DND-41 (cell line): ENCODE data around the gene ARRDC2.

Experiments
- ATAC-seq: fragments of 200-7000 bp; cut with Tn5 transposase; 3 replicates; pipeline ENCODE4 v1.9.1; 2021; ENCODE audit warnings: low read depth; ENCODE audit not compliant: insufficient read depth
- DNase-seq: peaks from one replicate; pipeline ENCODE4 v3.0.0-alpha.2; 2020
- H2AFZ ChIP-seq: 2 replicates; pipeline ENCODE4 v1.6.0; 2012; ENCODE audit warnings: low read depth, low read length
- H3K27ac ChIP-seq: 2 replicates; pipeline ENCODE4 v1.5.1; 2012; ENCODE audit warnings: low read length, inconsistent platforms
- H3K27me3 ChIP-seq: fragments of 200-600 bp; sonication (generic); 2 replicates; pipeline ENCODE4 v1.6.0; 2012; ENCODE audit warnings: low read length, mild to moderate bottlenecking, inconsistent platforms; ENCODE audit not compliant: insufficient read depth, poor library complexity
- H3K36me3 ChIP-seq: 2 replicates; pipeline ENCODE4 v1.5.1; 2012; ENCODE audit warnings: low read length, inconsistent platforms; ENCODE audit not compliant: insufficient read depth
- H3K4me1 ChIP-seq: 2 replicates; pipeline ENCODE4 v1.5.1; 2012; ENCODE audit warnings: mild to moderate bottlenecking, low read length; ENCODE audit not compliant: insufficient read depth
- H3K4me2 ChIP-seq: 2 replicates; pipeline ENCODE4 v1.6.0; 2012; ENCODE audit warnings: mild to moderate bottlenecking, moderate library complexity, low read length, inconsistent platforms; ENCODE audit not compliant: insufficient read depth
- H3K4me3 ChIP-seq, 2 experiments: fragments of 200-600 bp in 1 of 2; shearing (Covaris generic) in 1 of 2; 2 replicates each; pipeline ENCODE4 v1.5.1; 2012 to 2016; ENCODE audit warnings: inconsistent platforms in 2 of 2, low read length in 2 of 2, mild to moderate bottlenecking in 2 of 2, low read depth in 1 of 2, moderate library complexity in 1 of 2
- H3K79me2 ChIP-seq: 2 replicates; pipeline ENCODE4 v1.6.0; 2012; ENCODE audit warnings: low read length, inconsistent platforms; ENCODE audit not compliant: insufficient read depth
- H3K9ac ChIP-seq: 2 replicates; pipeline ENCODE4 v1.6.0; 2012; ENCODE audit warnings: low read depth, mild to moderate bottlenecking, inconsistent platforms, low read length, moderate library complexity
- H3K9me3 ChIP-seq: 2 replicates; pipeline ENCODE4 v1.5.1; 2012; ENCODE audit warnings: low read length, moderate library complexity, mild to moderate bottlenecking, inconsistent platforms; ENCODE audit not compliant: insufficient read depth, severe bottlenecking
- H4K20me1 ChIP-seq: 2 replicates; pipeline ENCODE4 v1.6.0; 2012; ENCODE audit warnings: low read length; ENCODE audit not compliant: insufficient read depth
- EZH2 ChIP-seq: IDR thresholded peaks from 3 replicates; pipeline ENCODE4 v1.6.1; 2012; ENCODE audit warnings: borderline replicate concordance, low read depth, mild to moderate bottlenecking, moderate library complexity, low read length, inconsistent platforms; ENCODE audit not compliant: severe bottlenecking
- TF ChIP-seq, protein P1 (sequence below): IDR thresholded peaks from 2 replicates; pipeline ENCODE4 v1.5.1; 2012; ENCODE audit warnings: borderline replicate concordance, low read length, moderate library complexity, mild to moderate bottlenecking; ENCODE audit not compliant: poor library complexity, severe bottlenecking; ENCODE audit errors: extremely low read depth

ARRDC2 gene

DNA sequence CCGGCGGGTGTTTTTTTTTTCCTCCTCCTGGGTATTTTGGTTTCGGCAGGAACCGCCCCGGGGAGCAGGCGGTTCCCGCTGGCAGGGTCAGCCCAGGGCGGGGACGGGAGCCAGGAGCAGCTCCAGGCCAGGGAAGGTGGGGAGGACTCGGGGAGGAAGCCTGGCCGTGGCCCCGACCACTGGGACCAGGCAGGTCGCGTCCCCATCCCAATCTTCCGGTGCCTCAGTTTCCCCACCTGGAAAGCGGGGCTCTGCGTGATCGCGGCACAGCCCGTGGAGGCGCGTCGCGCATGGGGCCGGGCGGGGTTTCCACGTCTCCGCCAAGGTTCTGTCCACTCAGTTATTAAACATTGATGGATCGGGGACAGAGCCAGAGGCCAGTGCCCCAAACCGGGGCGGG is 43.9 kb downstream of the ARRDC2 start:
- Histone ChIP-seq H3K36me3 (no peaks in the 10 kb centered on the region), H3K4me1 (peaks cover 19% of the 10 kb centered on the region), H3K79me2 (no peaks in the 10 kb centered on the region), H3K4me3 (no peak overlapping the region), H2AFZ (no peak overlapping the region), H3K27ac (no peak overlapping the region), H3K9me3 (no peaks in the 10 kb centered on the region), H4K20me1 (no peaks in the 10 kb centered on the region), H3K27me3 (no peaks in the 10 kb centered on the region), H3K4me2 (no peak overlapping the region), H3K9ac (no peak overlapping the region)
- DNase-seq (no peak), ATAC-seq (no peak)
- no peak for TF ChIP-seq EZH2
- TF ChIP-seq, protein P1, sequence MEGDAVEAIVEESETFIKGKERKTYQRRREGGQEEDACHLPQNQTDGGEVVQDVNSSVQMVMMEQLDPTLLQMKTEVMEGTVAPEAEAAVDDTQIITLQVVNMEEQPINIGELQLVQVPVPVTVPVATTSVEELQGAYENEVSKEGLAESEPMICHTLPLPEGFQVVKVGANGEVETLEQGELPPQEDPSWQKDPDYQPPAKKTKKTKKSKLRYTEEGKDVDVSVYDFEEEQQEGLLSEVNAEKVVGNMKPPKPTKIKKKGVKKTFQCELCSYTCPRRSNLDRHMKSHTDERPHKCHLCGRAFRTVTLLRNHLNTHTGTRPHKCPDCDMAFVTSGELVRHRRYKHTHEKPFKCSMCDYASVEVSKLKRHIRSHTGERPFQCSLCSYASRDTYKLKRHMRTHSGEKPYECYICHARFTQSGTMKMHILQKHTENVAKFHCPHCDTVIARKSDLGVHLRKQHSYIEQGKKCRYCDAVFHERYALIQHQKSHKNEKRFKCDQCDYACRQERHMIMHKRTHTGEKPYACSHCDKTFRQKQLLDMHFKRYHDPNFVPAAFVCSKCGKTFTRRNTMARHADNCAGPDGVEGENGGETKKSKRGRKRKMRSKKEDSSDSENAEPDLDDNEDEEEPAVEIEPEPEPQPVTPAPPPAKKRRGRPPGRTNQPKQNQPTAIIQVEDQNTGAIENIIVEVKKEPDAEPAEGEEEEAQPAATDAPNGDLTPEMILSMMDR = no peak

DNA sequence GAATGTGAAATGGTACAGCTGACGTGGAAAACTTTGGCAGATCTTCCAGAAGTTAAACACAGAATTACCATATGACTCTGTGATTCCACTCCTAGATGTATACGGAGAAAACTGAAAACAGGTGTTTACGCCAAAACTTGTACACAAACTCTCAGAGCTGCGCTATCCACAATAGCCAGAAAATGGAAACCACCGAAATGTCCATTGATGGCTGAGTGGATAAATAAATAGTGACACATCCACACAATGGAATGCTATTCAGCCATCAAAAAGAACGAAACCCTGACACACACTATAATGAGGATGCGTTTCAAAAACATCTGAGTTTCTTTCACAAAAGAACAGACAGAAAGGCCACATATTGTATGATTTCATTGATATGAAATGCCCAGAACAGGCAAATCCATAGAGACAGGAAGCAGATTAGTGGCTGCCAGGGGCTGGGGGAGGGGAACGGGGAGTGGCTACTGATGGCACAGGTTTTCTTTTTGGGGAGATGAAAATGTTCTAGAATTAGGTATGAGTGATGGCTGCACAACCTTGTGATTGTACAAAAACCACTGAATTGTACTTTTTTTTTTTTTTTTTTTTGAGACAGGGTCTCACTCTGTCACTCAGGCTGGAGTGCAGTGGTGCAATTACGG is 45.7 kb downstream of the ARRDC2 start:
- H3K4me2 ChIP-seq = no peak overlapping the region

DNA sequence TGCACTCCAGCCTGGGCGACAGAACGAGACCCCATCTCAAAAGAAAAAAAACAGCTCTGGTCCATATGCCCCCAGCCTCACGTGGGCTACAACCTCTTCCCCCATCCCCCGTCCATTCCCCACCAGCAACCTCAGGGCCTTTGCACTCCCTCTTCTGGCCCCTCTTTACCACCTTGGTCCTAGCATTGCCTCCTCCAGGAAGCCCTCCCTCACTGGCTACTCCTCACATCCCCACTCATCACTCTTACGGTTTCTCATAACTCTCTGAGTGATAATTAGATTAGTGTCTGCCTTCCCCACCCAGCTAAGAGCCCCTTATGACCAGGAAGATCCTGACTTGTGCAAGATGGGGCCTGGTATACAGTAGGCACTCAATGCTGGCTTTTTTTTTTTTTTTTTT is 48.0 kb downstream of the ARRDC2 start:
- no peaks in the 10 kb centered on the region for H4K20me1 ChIP-seq
- H2AFZ ChIP-seq = no peak overlapping the region
- no peak for ATAC-seq
- H3K27me3 ChIP-seq = no peaks in the 10 kb centered on the region
- H3K9ac ChIP-seq = no peak overlapping the region
- no peak for DNase-seq
- no peak overlapping the region for H3K4me2 ChIP-seq
- H3K4me1 ChIP-seq = peaks cover 23% of the 10 kb centered on the region
- H3K4me3 ChIP-seq = no peak overlapping the region
- TF ChIP-seq, protein P1 = no peak
- no peak for TF ChIP-seq EZH2
- no peak overlapping the region for H3K27ac ChIP-seq
- no peaks in the 10 kb centered on the region for H3K36me3 ChIP-seq
- no peaks in the 10 kb centered on the region for H3K9me3 ChIP-seq
- no peaks in the 10 kb centered on the region for H3K79me2 ChIP-seq

More for the DNA sequence above, 45.7 kb downstream of the ARRDC2 start:
- Histone ChIP-seq H3K9ac (no peak overlapping the region), H2AFZ (no peak overlapping the region), H3K4me3 (no peak overlapping the region), H4K20me1 (no peaks in the 10 kb centered on the region), H3K36me3 (no peaks in the 10 kb centered on the region), H3K27me3 (no peaks in the 10 kb centered on the region), H3K79me2 (no peaks in the 10 kb centered on the region), H3K27ac (no peak overlapping the region), H3K4me1 (peaks cover 32% of the 10 kb centered on the region), H3K9me3 (no peaks in the 10 kb centered on the region)
- ATAC-seq = no peak
- no peak for TF ChIP-seq EZH2
- TF ChIP-seq, protein P1 = no peak
- DNase-seq = peak; percentile 41
